HEK293T (cell line): ENCODE measurements around the gene UBE2O.

Experiments
- BHLHE40 ChIP-seq: fragments of 450-650 bp; IDR thresholded peaks from 2 replicates; pipeline ENCODE4 v1.6.1; 2016; ENCODE audit warnings: mild to moderate bottlenecking, moderate library complexity, borderline replicate concordance
- ELF4 ChIP-seq: fragments of 450-650 bp; IDR thresholded peaks from 2 replicates; pipeline ENCODE4 v1.6.1; 2017; ENCODE audit warnings: antibody characterized with exemption
- FOXA1 ChIP-seq: fragments of 450-650 bp; IDR thresholded peaks from 2 replicates; pipeline ENCODE4 v1.6.1; 2016; ENCODE audit warnings: mild to moderate bottlenecking
- FOXK2 ChIP-seq: fragments of 450-650 bp; IDR thresholded peaks from 2 replicates; pipeline ENCODE4 v1.6.1; 2016; ENCODE audit warnings: mild to moderate bottlenecking
- FOXM1 ChIP-seq: fragments of 450-650 bp; IDR thresholded peaks from 2 replicates; pipeline ENCODE4 v1.6.1; 2017; ENCODE audit warnings: mild to moderate bottlenecking, borderline replicate concordance
- HDGF ChIP-seq: fragments of 450-650 bp; IDR thresholded peaks from 2 replicates; pipeline ENCODE4 v1.6.1; 2017; ENCODE audit warnings: antibody characterized with exemption, borderline replicate concordance
- L3MBTL2 ChIP-seq: fragments of 450-650 bp; conservative IDR thresholded peaks from 2 replicates; pipeline ENCODE4 v1.6.1; 2016; ENCODE audit warnings: mild to moderate bottlenecking
- NFRKB ChIP-seq: fragments of 450-650 bp; IDR thresholded peaks from 2 replicates; pipeline ENCODE4 v1.6.1; 2016; ENCODE audit warnings: mild to moderate bottlenecking, moderate library complexity
- SP1 ChIP-seq: fragments of 450-650 bp; IDR thresholded peaks from 2 replicates; pipeline ENCODE4 v1.6.1; 2017
- SUZ12 ChIP-seq: fragments of 450-650 bp; IDR thresholded peaks from 2 replicates; pipeline ENCODE4 v1.6.1; 2016; ENCODE audit warnings: mild to moderate bottlenecking
- TARDBP ChIP-seq: fragments of 450-650 bp; IDR thresholded peaks from 2 replicates; pipeline ENCODE4 v1.6.1; 2016

- TF ChIP-seq FOXK2 (no peak), SUZ12 (no peak), BHLHE40 (no peak), SP1 (no peak), FOXM1 (no peak), HDGF (no peak), L3MBTL2 (no peak), TARDBP (no peak), ELF4 (no peak), NFRKB (no peak), FOXA1 (no peak)
Measured at GRCh38 chr17:76476736-76477135, 23.8 kb upstream of the UBE2O start.
